Activated CD4-positive, alpha-beta T cell treated with anti-CD3 and anti-CD28 coated beads, Interleukin-2, Interleukin-4, amounts not matched to agents 100 ng/mL and 50 ng/mL, durations not matched to agents 16 hours and 8 hours (primary cell): ENCODE results near the gene PCDHB16.

ENCODE experiments used
- DNase-seq: peaks from one replicate; pipeline ENCODE4 v3.0.0-alpha.2; 2020; ENCODE audit warnings: low spot score

The PCDHB16 gene

DNA sequence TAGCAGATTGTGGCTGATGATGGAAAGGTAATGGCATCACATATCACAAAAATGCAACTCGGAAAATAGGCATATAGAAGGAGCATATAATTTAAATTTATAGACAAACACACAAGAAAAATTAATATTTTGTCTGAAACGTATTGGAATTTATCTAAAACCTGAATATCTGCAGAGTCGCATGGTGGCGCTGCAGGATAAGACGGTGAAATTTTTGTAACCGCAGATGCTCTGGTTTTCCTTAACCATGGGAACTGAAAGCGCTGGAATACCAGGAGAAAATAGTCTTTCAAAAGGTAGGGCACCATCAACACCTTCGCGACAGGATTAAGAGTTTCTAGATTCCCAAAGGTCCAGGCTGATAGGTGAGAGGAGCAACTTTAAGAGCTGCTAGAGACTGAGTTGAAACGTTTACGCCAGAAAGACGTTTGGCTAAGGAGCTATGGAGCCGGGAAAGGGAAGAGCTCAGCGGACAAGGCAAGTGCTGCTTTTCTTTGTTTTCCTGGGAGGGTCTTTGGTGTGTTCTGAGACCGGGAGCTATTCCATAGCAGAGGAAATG lies 52.0 kb downstream of the PCDHB16 start:
- no peak for DNase-seq
